GM12875 (cell line): Measurements from ENCODE around the gene GOLGA1.

Source experiments
- H3K4me3 ChIP-seq: one replicate; pipeline ENCODE4 v1.5.1; 2011; ENCODE audit warnings: low read depth, low read length, control low read depth
- CTCF ChIP-seq: IDR thresholded peaks from 2 replicates; pipeline ENCODE4 v1.5.1; 2011; ENCODE audit warnings: low read depth, mild to moderate bottlenecking, control low read depth, inconsistent platforms, low read length, moderate library complexity, borderline replicate concordance; ENCODE audit not compliant: insufficient read depth

Gene GOLGA1

GRCh38 chr9:124884376-124884775 is 56.5 kb downstream of the GOLGA1 start:
- TF ChIP-seq CTCF, result no peak
- no peak overlapping the region for H3K4me3 ChIP-seq

GRCh38 chr9:124882231-124882630 is 58.7 kb downstream of the GOLGA1 start:
- TF ChIP-seq CTCF, result no peak
- no peak overlapping the region for H3K4me3 ChIP-seq

- no peak for TF ChIP-seq CTCF
- no peak overlapping the region for H3K4me3 ChIP-seq
Measured at GRCh38 chr9:124881138-124881743, 59.6 kb downstream of the GOLGA1 start.

GRCh38 chr9:124880501-124880900 is 60.4 kb downstream of the GOLGA1 start:
- no peak overlapping the region for H3K4me3 ChIP-seq
- TF ChIP-seq CTCF, result no peak

GRCh38 chr9:124879226-124879625 is 61.7 kb downstream of the GOLGA1 start:
- TF ChIP-seq CTCF, result no peak
- no peak overlapping the region for H3K4me3 ChIP-seq

GRCh38 chr9:124878518-124878917 is 62.4 kb downstream of the GOLGA1 start:
- no peak overlapping the region for H3K4me3 ChIP-seq
- TF ChIP-seq CTCF, result no peak

- TF ChIP-seq CTCF, result no peak
- no peak overlapping the region for H3K4me3 ChIP-seq
Measured at GRCh38 chr9:124878021-124878420, 62.9 kb downstream of the GOLGA1 start.
